H1 (cell line): ENCODE results near the gene CDC42. TPM values are rescaled to one million over a fixed set of nuclear protein-coding genes. Genes with fewer than 3 reads are reported as not detected.

Source experiments
- CTCF ChIA-PET: fragments of 300-600 bp; sonication (Branson Sonifier 250); formaldehyde crosslinking; loops from one replicate; lab custom pipeline; 2021; ENCODE audit not compliant: partially characterized antibody; lab: Charles Lee
- POLR2A ChIA-PET: fragments of 300-600 bp; sonication (Branson Sonifier 250); formaldehyde crosslinking; loops from one replicate; lab custom pipeline; 2021; ENCODE audit warnings: inconsistent platforms; ENCODE audit not compliant: partially characterized antibody; lab: Charles Lee
- DNase-seq, 2 experiments: peaks; one replicate each; pipeline versions ENCODE4 v3.0.0 to v3.0.0-alpha.2; 2010 to 2022; ENCODE audit warnings: low spot score in 2 of 2, low read depth in 1 of 2, mixed read lengths in 1 of 2
- FAIRE-seq: peaks from 2 replicates; lab custom pipeline; 2011; peaks lifted over from hg19 to GRCh38; lab: Jason Lieb, UNC
- H2AFZ ChIP-seq: 2 replicates; pipeline ENCODE4 v1.8.1; 2012; ENCODE audit warnings: low read length, inconsistent platforms
- H2AK5ac ChIP-seq: 2 replicates; pipeline ENCODE4 v1.6.1; 2013; ENCODE audit warnings: low read depth, low read length
- H2BK120ac ChIP-seq: replicated peaks from 2 replicates; pipeline ENCODE3; 2013; ENCODE audit warnings: low read depth, low read length, inconsistent platforms
- H2BK12ac ChIP-seq: 2 replicates; pipeline ENCODE4 v1.6.1; 2013; ENCODE audit warnings: low read depth, low read length
- H2BK15ac ChIP-seq: 2 replicates; pipeline ENCODE4 v1.6.1; 2013; ENCODE audit warnings: low read length
- H2BK20ac ChIP-seq: 2 replicates; pipeline ENCODE4 v1.6.1; 2013; ENCODE audit warnings: low read length
- H2BK5ac ChIP-seq: 2 replicates; pipeline ENCODE4 v1.6.1; 2013; ENCODE audit warnings: low read depth, low read length
- H3K14ac ChIP-seq: 2 replicates; pipeline ENCODE4 v1.6.1; 2013; ENCODE audit warnings: inconsistent platforms; ENCODE audit not compliant: insufficient read length
- H3K18ac ChIP-seq: 2 replicates; pipeline ENCODE4 v1.6.1; 2013; ENCODE audit warnings: low read length; ENCODE audit errors: extremely low read depth
- H3K23ac ChIP-seq: 2 replicates; pipeline ENCODE4 v1.6.1; 2013; ENCODE audit warnings: inconsistent platforms; ENCODE audit not compliant: insufficient read length
- H3K23me2 ChIP-seq: 2 replicates; pipeline ENCODE4 v1.6.1; 2013; ENCODE audit warnings: low read depth, low read length
- H3K27ac ChIP-seq: 2 replicates; pipeline ENCODE4 v1.6.1; 2011; ENCODE audit warnings: low read depth, low read length, inconsistent platforms
- H3K27me3 ChIP-seq, 4 experiments: replicated peaks in 1 of 4; 1 replicate in 1 of 4; 2 replicates in 3 of 4; pipeline versions ENCODE4 v1.6.1 to v1.8.1; 2011 to 2013; ENCODE audit warnings: low read length in 3 of 4, mild to moderate bottlenecking in 3 of 4, inconsistent platforms in 2 of 4, mixed read lengths in 2 of 4, moderate library complexity in 1 of 4; ENCODE audit not compliant: control insufficient read depth in 3 of 4, insufficient read depth in 3 of 4; ENCODE audit errors: extremely low read depth in 1 of 4
- H3K36me3 ChIP-seq, 4 experiments: 2 replicates each; pipeline versions ENCODE4 v1.6.1 to v1.8.1; 2011 to 2013; ENCODE audit warnings: mild to moderate bottlenecking in 4 of 4, low read length in 3 of 4, moderate library complexity in 2 of 4, control low read depth in 1 of 4, inconsistent platforms in 1 of 4; ENCODE audit not compliant: insufficient read depth in 4 of 4, control insufficient read depth in 2 of 4
- H3K4ac ChIP-seq: replicated peaks from 2 replicates; pipeline ENCODE3; 2013; ENCODE audit warnings: low read length, low read depth, mixed read lengths, inconsistent platforms; ENCODE audit not compliant: insufficient read length
- H3K4me1 ChIP-seq, 4 experiments: replicated peaks in 1 of 4; 1 replicate in 1 of 4; 2 replicates in 3 of 4; pipeline versions ENCODE4 v1.6.1 to v1.8.1; 2011 to 2013; ENCODE audit warnings: low read length in 3 of 4, inconsistent platforms in 2 of 4, mixed read lengths in 1 of 4; ENCODE audit not compliant: insufficient read depth in 4 of 4, control insufficient read depth in 3 of 4
- H3K4me2 ChIP-seq, 2 experiments: 2 replicates each; pipeline versions ENCODE4 v1.6.1 to v1.8.1; 2011 to 2013; ENCODE audit warnings: low read depth in 2 of 2, low read length in 2 of 2, control low read depth in 1 of 2, inconsistent platforms in 1 of 2, mild to moderate bottlenecking in 1 of 2; ENCODE audit not compliant: insufficient read depth in 1 of 2
- H3K4me3 ChIP-seq, 4 experiments: fragments of 200-600, 300-600 bp in 1 of 4; sonication (generic), shearing (Covaris generic), sonication (Bioruptor Twin) in 1 of 4; 2 replicates each; pipeline versions ENCODE4 v1.5.1 to v1.8.1; 2011 to 2016; ENCODE audit warnings: low read length in 4 of 4, low read depth in 3 of 4, control low read depth in 2 of 4, inconsistent platforms in 2 of 4, mild to moderate bottlenecking in 2 of 4, mixed read lengths in 1 of 4, moderate library complexity in 1 of 4; ENCODE audit not compliant: insufficient read depth in 2 of 4; ENCODE audit errors: extremely low read depth in 1 of 4
- H3K56ac ChIP-seq: replicated peaks from 2 replicates; pipeline ENCODE3; 2013; ENCODE audit warnings: low read depth, mild to moderate bottlenecking, mixed read lengths, low read length, inconsistent platforms; ENCODE audit not compliant: insufficient read length
- H3K79me1 ChIP-seq: 2 replicates; pipeline ENCODE4 v1.6.1; 2013; ENCODE audit warnings: low read depth, low read length, control low read depth
- H3K79me2 ChIP-seq, 2 experiments: 2 replicates each; pipeline versions ENCODE4 v1.6.1 to v1.8.1; 2012 to 2013; ENCODE audit warnings: low read length in 2 of 2, mild to moderate bottlenecking in 2 of 2, inconsistent platforms in 1 of 2; ENCODE audit not compliant: insufficient read depth in 2 of 2, control insufficient read depth in 1 of 2
- H3K9ac ChIP-seq, 4 experiments: replicated peaks in 1 of 4; 1 replicate in 1 of 4; 2 replicates in 3 of 4; pipeline versions ENCODE4 v1.6.1 to v1.8.1; 2011 to 2013; ENCODE audit warnings: low read depth in 3 of 4, low read length in 3 of 4, control low read depth in 2 of 4, mild to moderate bottlenecking in 2 of 4, moderate library complexity in 2 of 4, inconsistent platforms in 1 of 4; ENCODE audit errors: extremely low read depth in 1 of 4
- H3K9me3 ChIP-seq, 2 experiments: 2 replicates each; pipeline versions ENCODE4 v1.6.1 to v1.8.1; 2012 to 2013; ENCODE audit warnings: mild to moderate bottlenecking in 2 of 2, moderate library complexity in 2 of 2, control low read depth in 1 of 2, inconsistent platforms in 1 of 2, low read depth in 1 of 2, low read length in 1 of 2, mixed read lengths in 1 of 2; ENCODE audit not compliant: insufficient read depth in 2 of 2
- H4K20me1 ChIP-seq, 2 experiments: replicated peaks in 1 of 2; 2 replicates each; pipeline versions ENCODE3 to v1.8.1; 2011 to 2013; ENCODE audit warnings: inconsistent platforms in 2 of 2, low read length in 2 of 2, mild to moderate bottlenecking in 1 of 2; ENCODE audit not compliant: insufficient read depth in 2 of 2, control insufficient read depth in 1 of 2
- H4K5ac ChIP-seq: 2 replicates; pipeline ENCODE4 v1.6.1; 2013; ENCODE audit warnings: low read length, low read depth, mixed read lengths, inconsistent platforms; ENCODE audit not compliant: insufficient read length
- H4K8ac ChIP-seq: 2 replicates; pipeline ENCODE4 v1.8.0; 2013; ENCODE audit warnings: mild to moderate bottlenecking, moderate library complexity, low read length, inconsistent platforms; ENCODE audit not compliant: insufficient read depth; ENCODE audit errors: extremely low read depth
- H4K91ac ChIP-seq: replicated peaks from 2 replicates; pipeline ENCODE3; 2013; ENCODE audit warnings: low read length, mixed read lengths, inconsistent platforms; ENCODE audit not compliant: insufficient read length
- FOSL1 ChIP-seq: IDR thresholded peaks from 2 replicates; pipeline ENCODE4 v1.6.1; 2011; ENCODE audit warnings: mild to moderate bottlenecking, low read depth, low read length, moderate library complexity; ENCODE audit not compliant: insufficient read depth
- JUN ChIP-seq: IDR thresholded peaks from 2 replicates; pipeline ENCODE4 v1.6.1; 2011; ENCODE audit warnings: low read depth, mild to moderate bottlenecking, improper control_type of control experiment, low read length
- KDM5A ChIP-seq: fragments of 200-600 bp; IDR thresholded peaks from 2 replicates; pipeline ENCODE4 v1.7.1; 2012; ENCODE audit warnings: mild to moderate bottlenecking, low read length, inconsistent platforms, mixed read lengths
- POLR2A ChIP-seq, 2 experiments: IDR thresholded peaks; 1 replicate in 1 of 2; 2 replicates in 1 of 2; pipeline ENCODE4 v1.6.1; 2011; ENCODE audit warnings: low read depth in 2 of 2, low read length in 2 of 2, mild to moderate bottlenecking in 2 of 2; ENCODE audit errors: control extremely low read depth in 1 of 2
- SP2 ChIP-seq: IDR thresholded peaks from 2 replicates; pipeline ENCODE4 v1.6.1; 2012; ENCODE audit warnings: mild to moderate bottlenecking, low read length, inconsistent platforms
- TAF7 ChIP-seq: optimal IDR thresholded peaks from 2 replicates; pipeline ENCODE3; 2011; ENCODE audit warnings: low read depth, mild to moderate bottlenecking, inconsistent platforms, low read length, moderate library complexity, borderline replicate concordance
- TBP ChIP-seq: IDR thresholded peaks from 2 replicates; pipeline ENCODE4 v1.6.1; 2011; ENCODE audit warnings: low read depth, low read length, improper control_type of control experiment
- WGBS, 2 experiments: shearing (Covaris generic) in 1 of 2; methylation state at CpG; one replicate each; pipeline versions ENCODE4 v1.1.6 to v1.1.7; 2013 to 2015; ENCODE audit warnings: low lambda C conversion rate in 2 of 2, mixed read lengths in 2 of 2, inconsistent platforms in 1 of 2, low coverage in 1 of 2, missing lambda C conversion rate in 1 of 2; ENCODE audit not compliant: insufficient replicate concordance in 2 of 2, insufficient coverage in 1 of 2, insufficient read length in 1 of 2; ENCODE audit errors: extremely low coverage in 1 of 2, missing lambda C conversion rate in 1 of 2; 5-methylcytosine and 5-hydroxymethylcytosine counted together
- polyA plus RNA-seq, 7 experiments: library from polyadenylated mRNA; depleted of rRNA in 3 of 7; stranded (reverse) in 5 of 7; unstranded in 2 of 7; fragments of >200 nt in 5 of 7; fragments of 200-250 nt in 2 of 7; gene quantifications; 1 replicate in 5 of 7; 2 replicates in 1 of 7; 4 replicates in 1 of 7; pipeline versions ENCODE4 v1.2.1 to v1.2.3, GENCODE V29; 2011 to 2013; ENCODE audit warnings: missing spikeins in 2 of 7, mixed read lengths in 2 of 7
- total RNA-seq: library from RNA; stranded (reverse); fragmentation: NEBNext Ultra II Directional; extraction: Animal tissue kit (Norgen Biotek cat#: 25700); gene quantifications from 2 replicates; pipeline ENCODE4 v1.2.1, GENCODE V29; 2021
- TF ChIP-seq, protein P1 (sequence below): IDR thresholded peaks from 2 replicates; pipeline ENCODE4 v1.6.1; 2011; ENCODE audit warnings: low read length, improper control_type of control experiment
- TF ChIP-seq, protein P2 (sequence below): IDR thresholded peaks from 2 replicates; pipeline ENCODE4 v1.6.1; 2012; ENCODE audit warnings: inconsistent platforms
- TF ChIP-seq, protein P3 (sequence below), 3 experiments: IDR thresholded peaks; 1 replicate in 2 of 3; 2 replicates in 1 of 3; pipeline versions ENCODE4 v1.5.1 to v1.6.1; 2011; ENCODE audit warnings: low read length in 3 of 3, mild to moderate bottlenecking in 3 of 3, inconsistent platforms in 2 of 3, low read depth in 1 of 3, moderate library complexity in 1 of 3; ENCODE audit not compliant: insufficient read depth in 1 of 3; ENCODE audit errors: control extremely low read depth in 1 of 3

The CDC42 gene
- total and polyA plus RNA-seq, 2 of the 8 experiments (the other 6 are each of a cell fraction or from before 2014, with no cell fraction given) = 110 to 179 TPM

DNA sequence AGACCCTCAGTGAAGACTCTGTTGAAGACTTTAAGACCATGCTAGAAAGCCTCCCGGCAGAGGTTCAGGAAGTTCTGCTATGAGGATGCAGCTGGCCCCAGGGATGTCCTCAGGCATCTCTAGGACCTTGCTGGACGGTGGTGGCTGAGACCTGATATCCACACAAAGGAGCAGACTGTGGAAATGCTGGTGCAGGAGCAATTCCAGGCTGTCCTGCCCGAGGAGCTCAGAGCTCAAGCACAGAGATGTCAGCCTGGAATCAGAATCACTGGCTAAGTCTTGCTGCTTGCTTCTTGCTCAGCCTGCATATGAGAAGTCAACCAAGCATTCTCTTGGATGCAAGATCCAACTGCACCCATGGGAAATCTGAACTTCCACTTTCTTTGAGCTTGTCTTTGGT, 22.0 kb upstream of the CDC42 start:
- Histone ChIP-seq H2BK12ac (no peak overlapping the region), H3K56ac (no peak overlapping the region), H4K91ac (no peak overlapping the region), H3K4ac (no peak overlapping the region), H2BK120ac (no peak overlapping the region), H3K18ac (no peak overlapping the region), H3K23me2 (0 out of 2 replicates have a peak, but pooled peaks cover 2% of the 10 kb centered on the region), H3K4me2 (no peak overlapping the region), H4K5ac (no peak overlapping the region), H3K27me3 (no peaks in the 10 kb centered on the region), H3K9ac (no peak overlapping the region), H4K20me1 (peaks cover 0 to 2% of the 10 kb centered on the region in 2 experiments), H2AK5ac (no peak overlapping the region), H2BK5ac (no peak overlapping the region), H3K27ac (no peak overlapping the region), H3K14ac (no peak overlapping the region), H2BK15ac (no peak overlapping the region), H3K79me2 (peaks cover 0 to 10% of the 10 kb centered on the region in 2 experiments; a peak in 2 of 4 replicates), H3K9me3 (no peaks in the 10 kb centered on the region), H2AFZ (no peak overlapping the region), H3K36me3 (peaks cover 0 to 8% (median 2%) of the 10 kb centered on the region in 4 experiments; a peak in 4 of 8 replicates), H3K23ac (no peak overlapping the region), H3K4me1 (peaks cover 0 to 4% (median under 1%) of the 10 kb centered on the region in 4 experiments; a peak in 3 of 7 replicates), H3K79me1 (no peaks in the 10 kb centered on the region; the same call in 1 of the 2 replicates), H2BK20ac (no peak overlapping the region), H3K4me3 (no peak overlapping the region), H4K8ac (no peak overlapping the region)
- CTCF ChIA-PET = interaction anchor here (0.8 kb wide), 2 partner anchors 9 to 63 kb away, joined by 3 read pairs; no protein-coding TSS in a partner anchor
- WGBS, 2 experiments = 91% methylated on average over 3 of the region's 3 CpGs; no CpG with 5 or more reads in 1 of the 2 experiments
- POLR2A ChIA-PET = interaction anchor here (0.6 kb wide), 1 partner anchor 299 kb away, joined by 3 read pairs; no protein-coding TSS in a partner anchor
- FAIRE-seq (no peak), DNase-seq (no peak)
- TF ChIP-seq SP2 (no peak), TBP (no peak), TAF7 (no peak), KDM5A (no peak), POLR2A (IDR thresholded peaks at IDR 0.05; ENCODE audit: control extremely low read depth in 1 of 2, low read depth in 2 of 2, low read length in 2 of 2) (no peak), FOSL1 (no peak), JUN (no peak)
- TF ChIP-seq, protein P1, sequence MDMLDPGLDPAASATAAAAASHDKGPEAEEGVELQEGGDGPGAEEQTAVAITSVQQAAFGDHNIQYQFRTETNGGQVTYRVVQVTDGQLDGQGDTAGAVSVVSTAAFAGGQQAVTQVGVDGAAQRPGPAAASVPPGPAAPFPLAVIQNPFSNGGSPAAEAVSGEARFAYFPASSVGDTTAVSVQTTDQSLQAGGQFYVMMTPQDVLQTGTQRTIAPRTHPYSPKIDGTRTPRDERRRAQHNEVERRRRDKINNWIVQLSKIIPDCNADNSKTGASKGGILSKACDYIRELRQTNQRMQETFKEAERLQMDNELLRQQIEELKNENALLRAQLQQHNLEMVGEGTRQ = no peak
- TF ChIP-seq, protein P2, sequence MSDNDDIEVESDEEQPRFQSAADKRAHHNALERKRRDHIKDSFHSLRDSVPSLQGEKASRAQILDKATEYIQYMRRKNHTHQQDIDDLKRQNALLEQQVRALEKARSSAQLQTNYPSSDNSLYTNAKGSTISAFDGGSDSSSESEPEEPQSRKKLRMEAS = no peak
- TF ChIP-seq, protein P3, sequence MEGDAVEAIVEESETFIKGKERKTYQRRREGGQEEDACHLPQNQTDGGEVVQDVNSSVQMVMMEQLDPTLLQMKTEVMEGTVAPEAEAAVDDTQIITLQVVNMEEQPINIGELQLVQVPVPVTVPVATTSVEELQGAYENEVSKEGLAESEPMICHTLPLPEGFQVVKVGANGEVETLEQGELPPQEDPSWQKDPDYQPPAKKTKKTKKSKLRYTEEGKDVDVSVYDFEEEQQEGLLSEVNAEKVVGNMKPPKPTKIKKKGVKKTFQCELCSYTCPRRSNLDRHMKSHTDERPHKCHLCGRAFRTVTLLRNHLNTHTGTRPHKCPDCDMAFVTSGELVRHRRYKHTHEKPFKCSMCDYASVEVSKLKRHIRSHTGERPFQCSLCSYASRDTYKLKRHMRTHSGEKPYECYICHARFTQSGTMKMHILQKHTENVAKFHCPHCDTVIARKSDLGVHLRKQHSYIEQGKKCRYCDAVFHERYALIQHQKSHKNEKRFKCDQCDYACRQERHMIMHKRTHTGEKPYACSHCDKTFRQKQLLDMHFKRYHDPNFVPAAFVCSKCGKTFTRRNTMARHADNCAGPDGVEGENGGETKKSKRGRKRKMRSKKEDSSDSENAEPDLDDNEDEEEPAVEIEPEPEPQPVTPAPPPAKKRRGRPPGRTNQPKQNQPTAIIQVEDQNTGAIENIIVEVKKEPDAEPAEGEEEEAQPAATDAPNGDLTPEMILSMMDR (IDR thresholded peaks at IDR 0.05; ENCODE audit: control extremely low read depth in 1 of 3, insufficient read depth in 1 of 3, low read depth in 1 of 3, low read length in 3 of 3) = no peak
